Keratinocyte (primary cell): ENCODE measurements around the gene SARS2. TPM values are rescaled to one million over a fixed set of nuclear protein-coding genes. Genes with fewer than 3 reads are reported as not detected.

Experiments
- DNase-seq: peaks from one replicate; pipeline ENCODE4 v3.0.0-alpha.2; 2011; ENCODE audit warnings: low read depth, missing footprints, low spot score
- FAIRE-seq: peaks from 2 replicates; lab custom pipeline; 2011; peaks lifted over from hg19 to GRCh38; lab: Jason Lieb, UNC
- H2AFZ ChIP-seq: 2 replicates; pipeline ENCODE4 v1.6.0; 2012; ENCODE audit warnings: low read length, control low read depth, inconsistent platforms; ENCODE audit not compliant: control insufficient read depth
- H3K27ac ChIP-seq: 2 replicates; pipeline ENCODE4 v1.5.1; 2011; ENCODE audit warnings: low read length; ENCODE audit not compliant: control insufficient read depth, insufficient read depth
- H3K27me3 ChIP-seq: 3 replicates; pipeline ENCODE4 v1.6.0; 2011; ENCODE audit warnings: low read length; ENCODE audit not compliant: control insufficient read depth, insufficient read depth; ENCODE audit errors: extremely low read depth
- H3K36me3 ChIP-seq, 2 experiments: 2 replicates in 1 of 2; 3 replicates in 1 of 2; pipeline ENCODE4 v1.5.1; 2011; ENCODE audit warnings: low read length in 2 of 2, mild to moderate bottlenecking in 1 of 2; ENCODE audit not compliant: control insufficient read depth in 2 of 2, insufficient read depth in 2 of 2; ENCODE audit errors: extremely low read depth in 1 of 2
- H3K4me1 ChIP-seq: 3 replicates; pipeline ENCODE4 v1.5.1; 2011; ENCODE audit warnings: low read length; ENCODE audit not compliant: control insufficient read depth, insufficient read depth; ENCODE audit errors: extremely low read depth
- H3K4me2 ChIP-seq: 3 replicates; pipeline ENCODE4 v1.6.0; 2011; ENCODE audit warnings: low read depth, low read length; ENCODE audit not compliant: control insufficient read depth, insufficient read depth; ENCODE audit errors: extremely low read depth
- H3K4me3 ChIP-seq, 3 experiments: fragments of 200-600 bp in 1 of 3; sonication (generic) in 1 of 3; 2 replicates in 2 of 3; 3 replicates in 1 of 3; pipeline ENCODE4 v1.5.1; 2011 to 2016; ENCODE audit warnings: low read length in 3 of 3, mild to moderate bottlenecking in 3 of 3, control low read depth in 2 of 3, inconsistent platforms in 1 of 3, low read depth in 1 of 3, mixed read lengths in 1 of 3, mixed run types in 1 of 3, moderate library complexity in 1 of 3; ENCODE audit not compliant: control insufficient read depth in 2 of 3, insufficient read depth in 2 of 3; ENCODE audit errors: extremely low read depth in 1 of 3
- H3K79me2 ChIP-seq: 2 replicates; pipeline ENCODE4 v1.6.0; 2012; ENCODE audit warnings: low read length; ENCODE audit not compliant: control insufficient read depth, insufficient read depth
- H3K9ac ChIP-seq: 3 replicates; pipeline ENCODE4 v1.6.0; 2011; ENCODE audit warnings: low read length; ENCODE audit not compliant: control insufficient read depth, insufficient read depth; ENCODE audit errors: extremely low read depth
- H3K9me1 ChIP-seq: 3 replicates; pipeline ENCODE4 v1.6.0; 2011; ENCODE audit warnings: low read length; ENCODE audit not compliant: control insufficient read depth, insufficient read depth; ENCODE audit errors: extremely low read depth
- H3K9me3 ChIP-seq: 2 replicates; pipeline ENCODE4 v1.5.1; 2012; ENCODE audit warnings: low read depth, low read length; ENCODE audit not compliant: control insufficient read depth
- H4K20me1 ChIP-seq: 3 replicates; pipeline ENCODE4 v1.6.0; 2011; ENCODE audit warnings: low read length; ENCODE audit not compliant: control insufficient read depth, insufficient read depth; ENCODE audit errors: extremely low read depth
- CTCF ChIP-seq, 3 experiments: IDR thresholded peaks in 1 of 3; conservative IDR thresholded peaks in 1 of 3; optimal IDR thresholded peaks in 1 of 3; 2 replicates in 2 of 3; 3 replicates in 1 of 3; pipeline versions ENCODE3 to v1.5.1; 2011; ENCODE audit warnings: low read length in 3 of 3, mild to moderate bottlenecking in 3 of 3, moderate library complexity in 2 of 3, control low read depth in 1 of 3, inconsistent platforms in 1 of 3; ENCODE audit not compliant: insufficient read depth in 2 of 3; ENCODE audit errors: extremely low read depth in 1 of 3
- EZH2 ChIP-seq: IDR thresholded peaks from one replicate; pipeline ENCODE4 v1.6.1; 2012; ENCODE audit warnings: inconsistent platforms, mild to moderate bottlenecking, low read length, moderate library complexity
- dilution Hi-C: fragments of 300-500 bp; cut with MboI; formaldehyde crosslinking; loops from one replicate; pipeline ENCODE4 v1.7.0; 2020; ENCODE audit warnings: low sequenced_read_pairs; ENCODE audit not compliant: extremely low pct_ligation_motif_present
- polyA plus RNA-seq, 5 experiments: library from polyadenylated mRNA; depleted of rRNA in 3 of 5; stranded (reverse) in 3 of 5; stranded (forward) in 1 of 5; unstranded in 1 of 5; fragments of >200 nt; gene quantifications; 1 replicate in 1 of 5; 2 replicates in 3 of 5; 3 replicates in 1 of 5; pipeline versions ENCODE4 v1.2.1 to v1.2.3, GENCODE V29; 2011 to 2012; ENCODE audit warnings: missing spikeins in 2 of 5, low read depth in 1 of 5, low replicate concordance in 1 of 5

SARS2 gene
- polyA plus RNA-seq, 1 donor (not counting 4 experiments of a cell fraction or from before 2014, with no cell fraction given), result 13.9 TPM

- Histone ChIP-seq H3K27ac (peak overlapping the region; percentile 57), H3K4me3 (peak overlapping the region; percentile 52 to 71 (median 56)), H2AFZ (peak overlapping the region; percentile 84), H3K27me3 (no peaks in the 10 kb centered on the region), H3K79me2 (no peaks in the 10 kb centered on the region), H3K9ac (peak overlapping the region; percentile 78), H3K9me1 (no peaks in the 10 kb centered on the region), H3K4me2 (peak overlapping the region; percentile 82), H3K4me1 (peaks cover 7% of the 10 kb centered on the region), H3K9me3 (no peaks in the 10 kb centered on the region), H4K20me1 (no peaks in the 10 kb centered on the region), H3K36me3 (no peaks in the 10 kb centered on the region)
- FAIRE-seq, result no peak
- TF ChIP-seq EZH2, result no peak
- TF ChIP-seq CTCF (optimal IDR thresholded peaks at IDR 0.05 in 1 of 3, IDR thresholded peaks at IDR 0.05 in 1 of 3, conservative IDR thresholded peaks at IDR 0.05 in 1 of 3; ENCODE audit: extremely low read depth in 1 of 3, insufficient read depth in 2 of 3, low read length in 3 of 3), result no peak
- no peak for DNase-seq
- dilution Hi-C loops, result no loop called here
Measured at GRCh38 chr19:38975861-38976271, 45.3 kb upstream of the SARS2 start.

GRCh38 chr19:38975214-38975860, 44.8 kb upstream of the SARS2 start, which contains the start of gene FBXO17:
FBXO17 (minus strand) TSS chr19:38975742; CDS start chr19:38950319, 25,423 bp downstream.
- Histone ChIP-seq H3K4me2 (peak within 1 kb of the TSS; percentile 83), H3K4me1 (peaks cover 7% of the 10 kb centered on the region), H3K9me1 (no peaks in the 10 kb centered on the region), H3K27me3 (no peaks in the 10 kb centered on the region), H3K9me3 (no peaks in the 10 kb centered on the region), H3K9ac (peak within 1 kb of the TSS; percentile 78), H3K4me3 (peak within 1 kb of the TSS; percentile 56 to 73 (median 71)), H2AFZ (peak within 1 kb of the TSS; percentile 87), H4K20me1 (no peaks in the 10 kb centered on the region), H3K27ac (peak within 1 kb of the TSS; percentile 75), H3K36me3 (no peaks in the 10 kb centered on the region), H3K79me2 (no peaks in the 10 kb centered on the region)
- no peak for FAIRE-seq
- no peak for TF ChIP-seq CTCF (optimal IDR thresholded peaks at IDR 0.05 in 1 of 3, IDR thresholded peaks at IDR 0.05 in 1 of 3, conservative IDR thresholded peaks at IDR 0.05 in 1 of 3; ENCODE audit: extremely low read depth in 1 of 3, insufficient read depth in 2 of 3, low read length in 3 of 3)
- no peak for TF ChIP-seq EZH2
- dilution Hi-C loops, result no loop called here
- DNase-seq, result no peak
